ENCODE data around the gene RAB26. TPM values are rescaled to one million over a fixed set of nuclear protein-coding genes. Genes with fewer than 3 reads are reported as not detected.

Gene RAB26
- total and polyA plus RNA-seq, 4 donors, result 1.9 to 3.9 (median 3.0) TPM

DNA sequence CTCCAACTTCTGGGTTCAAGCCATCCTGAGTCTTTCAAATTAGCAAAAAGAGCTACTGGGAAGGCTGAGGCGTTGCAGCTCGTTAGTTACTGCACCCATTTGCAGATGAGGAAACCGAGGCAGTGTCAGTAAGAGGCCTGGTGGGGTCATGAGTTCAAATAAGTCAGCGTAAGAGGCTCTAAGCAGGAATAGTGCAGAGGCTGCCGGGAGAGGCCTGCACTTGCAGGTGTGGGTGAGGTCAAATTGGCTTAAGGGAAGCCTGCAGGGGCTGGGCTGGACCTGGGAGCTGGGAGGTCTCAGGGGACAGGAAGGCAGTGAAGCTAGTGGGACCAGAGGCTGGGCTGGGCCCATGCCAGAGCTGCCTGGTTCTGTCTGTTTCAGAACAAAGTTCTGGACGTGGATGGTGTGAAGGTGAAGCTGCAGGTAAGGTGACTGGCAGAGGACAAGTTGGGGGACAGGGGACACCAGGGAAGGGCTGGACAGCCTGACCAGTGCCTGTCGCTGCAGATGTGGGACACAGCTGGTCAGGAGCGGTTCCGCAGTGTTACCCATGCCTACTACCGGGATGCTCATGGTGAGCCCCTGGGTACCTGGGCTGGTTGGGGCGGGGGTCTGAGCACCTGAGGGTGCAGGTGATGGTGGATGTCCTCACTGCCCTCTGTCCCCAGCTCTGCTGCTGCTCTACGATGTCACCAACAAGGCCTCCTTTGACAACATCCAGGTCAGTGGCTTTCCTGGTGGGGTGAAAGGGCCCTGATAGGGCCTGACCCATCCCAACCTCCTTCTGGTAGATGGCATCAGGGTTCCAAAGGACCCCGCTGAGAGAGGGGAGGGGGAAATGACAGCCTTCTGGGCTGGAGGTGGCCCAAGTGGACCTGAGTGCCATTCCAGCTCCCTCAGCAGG, 3.0 kb downstream of the RAB26 start:
- peaks cover 16 to 83% (median 65%) of the 10 kb centered on the region in 4 donors for H3K4me1 ChIP-seq (ENCODE audit: control insufficient read depth in 4 of 4, insufficient read depth in 4 of 4, low read length in 3 of 4)
- no peak overlapping the region for H3K4me3 ChIP-seq (ENCODE audit: low read depth in 1 of 3, low read length in 3 of 3)
- H3K27me3 ChIP-seq (ENCODE audit: control insufficient read depth in 4 of 4, insufficient read depth in 4 of 4, low read length in 3 of 4), result no peaks in the 10 kb centered on the region
- TF ChIP-seq HNF4G (IDR thresholded peaks at IDR 0.05) (no peak), RXRA (IDR thresholded peaks at IDR 0.05) (no peak), GABPA (IDR thresholded peaks at IDR 0.05 in 1 of 2, conservative IDR thresholded peaks at IDR 0.05 in 1 of 2) (no peak), TAF1 (conservative IDR thresholded peaks at IDR 0.05) (no peak), RAD21 (IDR thresholded peaks at IDR 0.05) (no peak), FOXA2 (IDR thresholded peaks at IDR 0.05) (no peak), YY1 (IDR thresholded peaks at IDR 0.05) (no peak), FOXA1 (IDR thresholded peaks at IDR 0.05) (no peak), EGR1 (IDR thresholded peaks at IDR 0.05; ENCODE audit: low read depth in 2 of 2) (no peak), NR2F2 (IDR thresholded peaks at IDR 0.05) (no peak), SP1 (IDR thresholded peaks at IDR 0.05) (no peak), JUND (IDR thresholded peaks at IDR 0.05) (no peak), HNF4A (conservative IDR thresholded peaks at IDR 0.05) (no peak)
- TF ChIP-seq, protein P1, sequence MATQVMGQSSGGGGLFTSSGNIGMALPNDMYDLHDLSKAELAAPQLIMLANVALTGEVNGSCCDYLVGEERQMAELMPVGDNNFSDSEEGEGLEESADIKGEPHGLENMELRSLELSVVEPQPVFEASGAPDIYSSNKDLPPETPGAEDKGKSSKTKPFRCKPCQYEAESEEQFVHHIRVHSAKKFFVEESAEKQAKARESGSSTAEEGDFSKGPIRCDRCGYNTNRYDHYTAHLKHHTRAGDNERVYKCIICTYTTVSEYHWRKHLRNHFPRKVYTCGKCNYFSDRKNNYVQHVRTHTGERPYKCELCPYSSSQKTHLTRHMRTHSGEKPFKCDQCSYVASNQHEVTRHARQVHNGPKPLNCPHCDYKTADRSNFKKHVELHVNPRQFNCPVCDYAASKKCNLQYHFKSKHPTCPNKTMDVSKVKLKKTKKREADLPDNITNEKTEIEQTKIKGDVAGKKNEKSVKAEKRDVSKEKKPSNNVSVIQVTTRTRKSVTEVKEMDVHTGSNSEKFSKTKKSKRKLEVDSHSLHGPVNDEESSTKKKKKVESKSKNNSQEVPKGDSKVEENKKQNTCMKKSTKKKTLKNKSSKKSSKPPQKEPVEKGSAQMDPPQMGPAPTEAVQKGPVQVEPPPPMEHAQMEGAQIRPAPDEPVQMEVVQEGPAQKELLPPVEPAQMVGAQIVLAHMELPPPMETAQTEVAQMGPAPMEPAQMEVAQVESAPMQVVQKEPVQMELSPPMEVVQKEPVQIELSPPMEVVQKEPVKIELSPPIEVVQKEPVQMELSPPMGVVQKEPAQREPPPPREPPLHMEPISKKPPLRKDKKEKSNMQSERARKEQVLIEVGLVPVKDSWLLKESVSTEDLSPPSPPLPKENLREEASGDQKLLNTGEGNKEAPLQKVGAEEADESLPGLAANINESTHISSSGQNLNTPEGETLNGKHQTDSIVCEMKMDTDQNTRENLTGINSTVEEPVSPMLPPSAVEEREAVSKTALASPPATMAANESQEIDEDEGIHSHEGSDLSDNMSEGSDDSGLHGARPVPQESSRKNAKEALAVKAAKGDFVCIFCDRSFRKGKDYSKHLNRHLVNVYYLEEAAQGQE (IDR thresholded peaks at IDR 0.05), result no peak
- TF ChIP-seq, protein P2, sequence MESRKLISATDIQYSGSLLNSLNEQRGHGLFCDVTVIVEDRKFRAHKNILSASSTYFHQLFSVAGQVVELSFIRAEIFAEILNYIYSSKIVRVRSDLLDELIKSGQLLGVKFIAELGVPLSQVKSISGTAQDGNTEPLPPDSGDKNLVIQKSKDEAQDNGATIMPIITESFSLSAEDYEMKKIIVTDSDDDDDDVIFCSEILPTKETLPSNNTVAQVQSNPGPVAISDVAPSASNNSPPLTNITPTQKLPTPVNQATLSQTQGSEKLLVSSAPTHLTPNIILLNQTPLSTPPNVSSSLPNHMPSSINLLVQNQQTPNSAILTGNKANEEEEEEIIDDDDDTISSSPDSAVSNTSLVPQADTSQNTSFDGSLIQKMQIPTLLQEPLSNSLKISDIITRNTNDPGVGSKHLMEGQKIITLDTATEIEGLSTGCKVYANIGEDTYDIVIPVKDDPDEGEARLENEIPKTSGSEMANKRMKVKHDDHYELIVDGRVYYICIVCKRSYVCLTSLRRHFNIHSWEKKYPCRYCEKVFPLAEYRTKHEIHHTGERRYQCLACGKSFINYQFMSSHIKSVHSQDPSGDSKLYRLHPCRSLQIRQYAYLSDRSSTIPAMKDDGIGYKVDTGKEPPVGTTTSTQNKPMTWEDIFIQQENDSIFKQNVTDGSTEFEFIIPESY (IDR thresholded peaks at IDR 0.05), result no peak
- TF ChIP-seq, protein P3, sequence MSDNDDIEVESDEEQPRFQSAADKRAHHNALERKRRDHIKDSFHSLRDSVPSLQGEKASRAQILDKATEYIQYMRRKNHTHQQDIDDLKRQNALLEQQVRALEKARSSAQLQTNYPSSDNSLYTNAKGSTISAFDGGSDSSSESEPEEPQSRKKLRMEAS (IDR thresholded peaks at IDR 0.05), result no peak
- TF ChIP-seq, protein P4, sequence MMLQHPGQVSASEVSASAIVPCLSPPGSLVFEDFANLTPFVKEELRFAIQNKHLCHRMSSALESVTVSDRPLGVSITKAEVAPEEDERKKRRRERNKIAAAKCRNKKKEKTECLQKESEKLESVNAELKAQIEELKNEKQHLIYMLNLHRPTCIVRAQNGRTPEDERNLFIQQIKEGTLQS (IDR thresholded peaks at IDR 0.05), result no peak
- TF ChIP-seq, protein P5, sequence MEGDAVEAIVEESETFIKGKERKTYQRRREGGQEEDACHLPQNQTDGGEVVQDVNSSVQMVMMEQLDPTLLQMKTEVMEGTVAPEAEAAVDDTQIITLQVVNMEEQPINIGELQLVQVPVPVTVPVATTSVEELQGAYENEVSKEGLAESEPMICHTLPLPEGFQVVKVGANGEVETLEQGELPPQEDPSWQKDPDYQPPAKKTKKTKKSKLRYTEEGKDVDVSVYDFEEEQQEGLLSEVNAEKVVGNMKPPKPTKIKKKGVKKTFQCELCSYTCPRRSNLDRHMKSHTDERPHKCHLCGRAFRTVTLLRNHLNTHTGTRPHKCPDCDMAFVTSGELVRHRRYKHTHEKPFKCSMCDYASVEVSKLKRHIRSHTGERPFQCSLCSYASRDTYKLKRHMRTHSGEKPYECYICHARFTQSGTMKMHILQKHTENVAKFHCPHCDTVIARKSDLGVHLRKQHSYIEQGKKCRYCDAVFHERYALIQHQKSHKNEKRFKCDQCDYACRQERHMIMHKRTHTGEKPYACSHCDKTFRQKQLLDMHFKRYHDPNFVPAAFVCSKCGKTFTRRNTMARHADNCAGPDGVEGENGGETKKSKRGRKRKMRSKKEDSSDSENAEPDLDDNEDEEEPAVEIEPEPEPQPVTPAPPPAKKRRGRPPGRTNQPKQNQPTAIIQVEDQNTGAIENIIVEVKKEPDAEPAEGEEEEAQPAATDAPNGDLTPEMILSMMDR (IDR thresholded peaks at IDR 0.05; ENCODE audit: low read depth, low read length, missing input control), result no peak
- H3K9ac ChIP-seq (ENCODE audit: low read depth in 1 of 2, low read length in 2 of 2), result peak overlapping the region in 1 of 2 donors; percentile 54
- no peaks in the 10 kb centered on the region for H3K9me3 ChIP-seq (ENCODE audit: control insufficient read depth in 4 of 4, low read length in 3 of 4)
- H3K36me3 ChIP-seq (ENCODE audit: control insufficient read depth in 4 of 4, insufficient read depth in 3 of 4, low read depth in 1 of 4, low read length in 3 of 4), result peaks cover 0 to 5% (median under 1%) of the 10 kb centered on the region in 4 donors
- DNase-seq (ENCODE audit: low spot score), result no peak
- 69% methylated on average over 13 of the region's 13 CpGs for WGBS
- peak overlapping the region; percentile 18 to 94 for H3K27ac ChIP-seq (ENCODE audit: low read depth in 1 of 2, low read length in 2 of 2)

All from liver (tissue), 9 donors.